ENCODE measurements around the gene CRLF2.
"Not testable (repeated sequence)": the region's sequence is repeated elsewhere in the genome, so short reads cannot be mapped to it uniquely, and the experiment has no call there.

The CRLF2 gene, protein sequence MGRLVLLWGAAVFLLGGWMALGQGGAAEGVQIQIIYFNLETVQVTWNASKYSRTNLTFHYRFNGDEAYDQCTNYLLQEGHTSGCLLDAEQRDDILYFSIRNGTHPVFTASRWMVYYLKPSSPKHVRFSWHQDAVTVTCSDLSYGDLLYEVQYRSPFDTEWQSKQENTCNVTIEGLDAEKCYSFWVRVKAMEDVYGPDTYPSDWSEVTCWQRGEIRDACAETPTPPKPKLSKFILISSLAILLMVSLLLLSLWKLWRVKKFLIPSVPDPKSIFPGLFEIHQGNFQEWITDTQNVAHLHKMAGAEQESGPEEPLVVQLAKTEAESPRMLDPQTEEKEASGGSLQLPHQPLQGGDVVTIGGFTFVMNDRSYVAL

DNA sequence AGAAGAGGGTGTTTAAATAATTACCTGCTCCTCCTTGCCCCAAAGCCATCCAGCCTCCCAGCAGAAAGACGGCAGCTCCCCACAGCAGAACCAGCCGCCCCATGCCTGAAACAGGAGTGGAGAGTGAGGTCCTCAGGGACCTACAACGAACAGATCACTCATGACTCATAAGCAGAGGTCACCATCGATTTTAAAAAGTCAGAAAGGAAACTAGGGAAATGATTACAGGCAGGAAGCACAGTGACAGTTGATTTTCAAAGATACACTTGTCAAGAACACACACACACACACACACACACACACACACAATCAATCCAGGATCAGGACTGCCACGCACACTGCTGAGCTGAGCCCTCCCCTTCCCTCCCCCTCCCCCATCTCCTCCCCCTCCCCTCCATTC, at the start of gene CRLF2:
TSS of gene CRLF2 (minus strand) at position 118 of the 400 bp plus-strand sequence. CDS start at position 103, 15 bp downstream.
- intact Hi-C loops (cut with DNase I; ENCODE audit: low total_unique reads), result no loop called here
- Histone ChIP-seq H3K27me3 (no peaks in the 10 kb centered on the region), H3K4me3 (no peak within 1 kb of the TSS), H3K9me3 (no peaks in the 10 kb centered on the region), H3K36me3 (no peaks in the 10 kb centered on the region), H3K27ac (no peak within 1 kb of the TSS), H3K4me1 (no peaks in the 10 kb centered on the region)
- TF ChIP-seq, protein P1, sequence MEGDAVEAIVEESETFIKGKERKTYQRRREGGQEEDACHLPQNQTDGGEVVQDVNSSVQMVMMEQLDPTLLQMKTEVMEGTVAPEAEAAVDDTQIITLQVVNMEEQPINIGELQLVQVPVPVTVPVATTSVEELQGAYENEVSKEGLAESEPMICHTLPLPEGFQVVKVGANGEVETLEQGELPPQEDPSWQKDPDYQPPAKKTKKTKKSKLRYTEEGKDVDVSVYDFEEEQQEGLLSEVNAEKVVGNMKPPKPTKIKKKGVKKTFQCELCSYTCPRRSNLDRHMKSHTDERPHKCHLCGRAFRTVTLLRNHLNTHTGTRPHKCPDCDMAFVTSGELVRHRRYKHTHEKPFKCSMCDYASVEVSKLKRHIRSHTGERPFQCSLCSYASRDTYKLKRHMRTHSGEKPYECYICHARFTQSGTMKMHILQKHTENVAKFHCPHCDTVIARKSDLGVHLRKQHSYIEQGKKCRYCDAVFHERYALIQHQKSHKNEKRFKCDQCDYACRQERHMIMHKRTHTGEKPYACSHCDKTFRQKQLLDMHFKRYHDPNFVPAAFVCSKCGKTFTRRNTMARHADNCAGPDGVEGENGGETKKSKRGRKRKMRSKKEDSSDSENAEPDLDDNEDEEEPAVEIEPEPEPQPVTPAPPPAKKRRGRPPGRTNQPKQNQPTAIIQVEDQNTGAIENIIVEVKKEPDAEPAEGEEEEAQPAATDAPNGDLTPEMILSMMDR (IDR thresholded peaks at IDR 0.05), result no peak
- no peak for DNase-seq

- H3K4me3 ChIP-seq; H3K9me3 ChIP-seq; H3K4me1 ChIP-seq; intact Hi-C loops (cut with DNase I; ENCODE audit: low total_unique reads); H3K27me3 ChIP-seq; H3K27ac ChIP-seq; H3K36me3 ChIP-seq; DNase-seq: not testable (repeated sequence)
Measured at GRCh38 chrX:1261771-1262170, 49.3 kb upstream of the CRLF2 start.

GRCh38 chrX:1261285-1261684, 48.8 kb upstream of the CRLF2 start:
- intact Hi-C loops (cut with DNase I; ENCODE audit: low total_unique reads), result no loop called here
- no peak overlapping the region for H3K4me3 ChIP-seq
- no peaks in the 10 kb centered on the region for H3K9me3 ChIP-seq
- H3K4me1 ChIP-seq, result no peaks in the 10 kb centered on the region
- no peak for DNase-seq
- TF ChIP-seq, protein P1 (IDR thresholded peaks at IDR 0.05), result no peak
- no peak overlapping the region for H3K27ac ChIP-seq
- H3K36me3 ChIP-seq, result no peaks in the 10 kb centered on the region
- H3K27me3 ChIP-seq, result no peaks in the 10 kb centered on the region

GRCh38 chrX:1252861-1253260, 40.4 kb upstream of the CRLF2 start:
- DNase-seq, result no peak
- TF ChIP-seq, protein P1 (IDR thresholded peaks at IDR 0.05), result no peak
- Histone ChIP-seq H3K27me3 (peaks cover 0 to 20% of the 10 kb centered on the region in 2 donors), H3K4me1 (peaks cover 0 to 15% (median 12%) of the 10 kb centered on the region in 4 donors), H3K9me3 (no peaks in the 10 kb centered on the region), H3K36me3 (no peaks in the 10 kb centered on the region), H3K4me3 (no peak overlapping the region), H3K27ac (no peak overlapping the region)
- intact Hi-C loops (cut with DNase I; ENCODE audit: low total_unique reads), result no loop called here

DNA sequence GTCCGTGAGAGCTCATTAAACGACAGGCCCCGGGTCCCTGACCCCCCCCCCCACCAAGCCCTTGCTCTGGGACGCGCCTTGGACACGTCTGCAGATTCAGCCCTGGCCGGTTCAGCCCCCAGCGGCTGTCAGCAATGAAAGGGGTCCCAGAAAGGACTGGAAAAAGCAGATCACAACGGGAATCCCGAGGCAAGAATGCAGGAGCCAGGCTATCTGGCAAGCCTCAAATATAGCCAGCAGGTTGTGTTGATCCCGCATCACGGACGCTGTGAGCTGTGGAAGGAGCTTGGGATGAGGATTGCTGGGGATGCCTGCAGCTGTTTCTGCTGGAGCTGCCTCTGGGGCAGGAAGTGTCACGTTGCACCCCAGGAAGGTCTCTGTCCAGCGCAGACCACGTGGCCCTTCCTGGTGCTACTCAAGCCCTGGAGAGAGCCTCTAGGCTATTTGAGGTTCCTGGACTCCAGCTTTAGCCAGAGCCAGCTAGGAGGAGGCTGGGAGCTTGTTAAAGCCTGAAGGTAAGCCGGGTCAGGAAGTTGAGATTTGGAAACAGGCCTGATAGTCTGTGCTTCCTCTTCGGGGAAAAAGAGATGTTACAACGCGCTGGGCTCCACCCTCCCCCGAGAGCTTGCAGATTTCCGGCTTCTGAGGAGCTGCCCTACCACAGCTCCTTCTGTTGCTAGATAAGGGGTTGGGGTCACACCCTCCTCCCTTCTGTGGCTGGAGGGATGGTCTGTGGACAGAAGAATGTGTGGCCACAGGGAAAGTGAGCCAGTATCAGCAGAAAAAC, 36.8 kb upstream of the CRLF2 start:
- DNase-seq, result peak; percentile 57 to 69
- H3K27ac ChIP-seq, result no peak overlapping the region
- peak overlapping the region in 1 of 2 donors; percentile 22 for H3K4me3 ChIP-seq
- H3K9me3 ChIP-seq, result no peaks in the 10 kb centered on the region
- intact Hi-C loops (cut with DNase I; ENCODE audit: low total_unique reads), result no loop called here
- peaks cover 0 to 26% of the 10 kb centered on the region in 2 donors for H3K27me3 ChIP-seq
- no peaks in the 10 kb centered on the region for H3K36me3 ChIP-seq
- peaks cover 0 to 15% (median 12%) of the 10 kb centered on the region in 4 donors for H3K4me1 ChIP-seq
- TF ChIP-seq, protein P1 (IDR thresholded peaks at IDR 0.05), result no peak

Measured in tibial artery (tissue), 4 donors.